ENCODE data around the gene ERN2. TPM values are rescaled to one million over a fixed set of nuclear protein-coding genes. Genes with fewer than 3 reads are reported as not detected.

ERN2 gene
- total RNA-seq, 1 donor from 2014 or later, result 1.8 TPM

DNA sequence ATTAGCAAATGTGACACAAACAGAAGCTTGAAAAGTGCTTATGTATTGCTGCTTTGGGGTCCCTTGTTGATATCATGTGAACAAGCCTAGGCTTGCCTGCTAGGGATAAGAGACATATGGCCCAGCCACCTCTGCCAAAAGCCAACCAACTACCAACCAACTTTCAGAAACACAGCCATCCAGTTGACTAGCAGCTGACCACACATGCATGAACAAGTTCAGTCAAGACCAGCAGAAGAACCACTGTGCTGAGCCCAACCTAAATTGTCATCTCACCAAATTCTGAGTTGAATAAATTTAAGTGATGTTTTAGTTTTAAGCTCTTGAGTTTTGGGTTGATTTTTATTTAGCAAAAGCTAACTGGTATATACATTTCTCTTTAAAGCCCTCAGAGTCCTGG, 3.5 kb downstream of the ERN2 start:
- Mint-ChIP-seq H3K27me3 (ENCODE audit: insufficient read depth, low read depth) (peaks cover 20% of the 10 kb centered on the region), H3K4me1 (no peaks in the 10 kb centered on the region), H3K36me3 (no peaks in the 10 kb centered on the region), H3K9me3 (peaks cover 14% of the 10 kb centered on the region), H3K4me3 (no peak overlapping the region), H3K27ac (no peak overlapping the region)
- no peaks in the 10 kb centered on the region for H4K20me1 ChIP-seq (ENCODE audit: low read depth)
- no peak overlapping the region for H3K27ac ChIP-seq
- no peaks in the 10 kb centered on the region for H3K9me3 ChIP-seq (ENCODE audit: low read depth)
- no peaks in the 10 kb centered on the region for H3K4me1 ChIP-seq
- no peaks in the 10 kb centered on the region for H3K79me2 ChIP-seq (ENCODE audit: low read depth)
- no peak for DNase-seq (ENCODE audit: low spot score)
- TF ChIP-seq EZH2 (IDR thresholded peaks at IDR 0.05) (no peak), EZH2phosphoT487 (IDR thresholded peaks at IDR 0.05) (no peak)
- TF ChIP-seq, protein P1, sequence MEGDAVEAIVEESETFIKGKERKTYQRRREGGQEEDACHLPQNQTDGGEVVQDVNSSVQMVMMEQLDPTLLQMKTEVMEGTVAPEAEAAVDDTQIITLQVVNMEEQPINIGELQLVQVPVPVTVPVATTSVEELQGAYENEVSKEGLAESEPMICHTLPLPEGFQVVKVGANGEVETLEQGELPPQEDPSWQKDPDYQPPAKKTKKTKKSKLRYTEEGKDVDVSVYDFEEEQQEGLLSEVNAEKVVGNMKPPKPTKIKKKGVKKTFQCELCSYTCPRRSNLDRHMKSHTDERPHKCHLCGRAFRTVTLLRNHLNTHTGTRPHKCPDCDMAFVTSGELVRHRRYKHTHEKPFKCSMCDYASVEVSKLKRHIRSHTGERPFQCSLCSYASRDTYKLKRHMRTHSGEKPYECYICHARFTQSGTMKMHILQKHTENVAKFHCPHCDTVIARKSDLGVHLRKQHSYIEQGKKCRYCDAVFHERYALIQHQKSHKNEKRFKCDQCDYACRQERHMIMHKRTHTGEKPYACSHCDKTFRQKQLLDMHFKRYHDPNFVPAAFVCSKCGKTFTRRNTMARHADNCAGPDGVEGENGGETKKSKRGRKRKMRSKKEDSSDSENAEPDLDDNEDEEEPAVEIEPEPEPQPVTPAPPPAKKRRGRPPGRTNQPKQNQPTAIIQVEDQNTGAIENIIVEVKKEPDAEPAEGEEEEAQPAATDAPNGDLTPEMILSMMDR (IDR thresholded peaks at IDR 0.05), result no peak
- no peak overlapping the region for H3K4me2 ChIP-seq
- no peaks in the 10 kb centered on the region for H3K36me3 ChIP-seq
- no peak overlapping the region for H3K4me3 ChIP-seq
- H3K9ac ChIP-seq, result no peak overlapping the region
- H3K27me3 ChIP-seq, result peaks cover 23% of the 10 kb centered on the region
- no peaks in the 10 kb centered on the region for H3F3A ChIP-seq (ENCODE audit: low read depth)
- H2AFZ ChIP-seq (replicated peaks), result no peak overlapping the region

- H2AFZ ChIP-seq (replicated peaks), result no peak overlapping the region
- Mint-ChIP-seq H3K27ac (no peak overlapping the region), H3K27me3 (ENCODE audit: insufficient read depth, low read depth) (peaks cover 15% of the 10 kb centered on the region), H3K4me3 (no peak overlapping the region), H3K9me3 (peaks cover 14% of the 10 kb centered on the region), H3K4me1 (no peaks in the 10 kb centered on the region), H3K36me3 (no peaks in the 10 kb centered on the region)
- no peak overlapping the region for H3K9ac ChIP-seq
- H3K79me2 ChIP-seq (ENCODE audit: low read depth), result no peaks in the 10 kb centered on the region
- DNase-seq (ENCODE audit: low spot score), result no peak
- no peaks in the 10 kb centered on the region for H3K4me1 ChIP-seq
- TF ChIP-seq, protein P1 (IDR thresholded peaks at IDR 0.05), result no peak
- TF ChIP-seq EZH2phosphoT487 (IDR thresholded peaks at IDR 0.05) (no peak), EZH2 (IDR thresholded peaks at IDR 0.05) (no peak)
- H3K27me3 ChIP-seq, result no peaks in the 10 kb centered on the region
- no peak overlapping the region for H3K4me3 ChIP-seq
- H3K27ac ChIP-seq, result no peak overlapping the region
- no peaks in the 10 kb centered on the region for H3F3A ChIP-seq (ENCODE audit: low read depth)
- no peaks in the 10 kb centered on the region for H3K36me3 ChIP-seq
- no peaks in the 10 kb centered on the region for H4K20me1 ChIP-seq (ENCODE audit: low read depth)
- H3K9me3 ChIP-seq (ENCODE audit: low read depth), result no peaks in the 10 kb centered on the region
- no peak overlapping the region for H3K4me2 ChIP-seq
Measured at GRCh38 chr16:23706439-23706838, 6.6 kb downstream of the ERN2 start.

- H3K27me3 ChIP-seq, result no peaks in the 10 kb centered on the region
- no peaks in the 10 kb centered on the region for H3K79me2 ChIP-seq (ENCODE audit: low read depth)
- H3K4me2 ChIP-seq, result no peak overlapping the region
- Mint-ChIP-seq H3K9me3 (peaks cover 12% of the 10 kb centered on the region), H3K36me3 (no peaks in the 10 kb centered on the region), H3K27me3 (ENCODE audit: insufficient read depth, low read depth) (peaks cover 10% of the 10 kb centered on the region), H3K27ac (no peak overlapping the region), H3K4me1 (peaks cover 3% of the 10 kb centered on the region), H3K4me3 (no peak overlapping the region)
- H3F3A ChIP-seq (ENCODE audit: low read depth), result peaks cover under 1% of the 10 kb centered on the region
- TF ChIP-seq, protein P1 (IDR thresholded peaks at IDR 0.05), result no peak
- no peak for TF ChIP-seq EZH2phosphoT487 (IDR thresholded peaks at IDR 0.05)
- TF ChIP-seq EZH2 (IDR thresholded peaks at IDR 0.05), result no peak
- H3K4me3 ChIP-seq, result no peak overlapping the region
- no peak overlapping the region for H3K9ac ChIP-seq
- no peak overlapping the region for H3K27ac ChIP-seq
- no peaks in the 10 kb centered on the region for H3K9me3 ChIP-seq (ENCODE audit: low read depth)
- H3K36me3 ChIP-seq, result no peaks in the 10 kb centered on the region
- no peak overlapping the region for H2AFZ ChIP-seq (replicated peaks)
- peaks cover 4% of the 10 kb centered on the region for H3K4me1 ChIP-seq
- no peak for DNase-seq (ENCODE audit: low spot score)
- no peaks in the 10 kb centered on the region for H4K20me1 ChIP-seq (ENCODE audit: low read depth)
Measured at GRCh38 chr16:23705517-23705902, 7.5 kb downstream of the ERN2 start.

All from neural progenitor cell (in vitro differentiated cells).